ENCODE results near the gene TTN. TPM values are rescaled to one million over a fixed set of nuclear protein-coding genes. Genes with fewer than 3 reads are reported as not detected.

The TTN gene
- total RNA-seq, 1 donor from 2014 or later, result 3.8 TPM

DNA sequence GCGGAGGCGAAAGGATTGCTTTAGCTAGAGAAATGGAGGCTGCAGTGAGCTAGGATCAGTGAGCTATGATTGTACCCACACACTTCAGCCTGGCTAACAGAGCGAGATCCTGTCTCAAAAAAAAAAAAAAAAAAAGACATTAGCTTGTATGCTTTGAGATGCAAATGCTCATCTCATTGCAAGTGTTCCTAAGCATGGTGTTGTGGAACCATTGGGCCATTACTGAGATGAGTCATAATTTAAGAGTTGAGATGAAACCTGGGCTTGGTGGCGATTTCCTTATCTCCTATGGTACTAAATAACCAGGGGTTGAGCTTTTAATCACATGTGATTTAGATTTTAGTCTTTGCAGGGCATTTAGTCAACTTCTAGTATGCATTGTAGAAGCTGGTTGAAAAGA is 324.8 kb downstream of the TTN start:
- Mint-ChIP-seq H3K36me3 (ENCODE audit: low read depth, unreplicated experiment) (no peaks in the 10 kb centered on the region), H3K27me3 (ENCODE audit: unreplicated experiment) (peaks cover 5% of the 10 kb centered on the region), H3K4me1 (ENCODE audit: unreplicated experiment) (peaks cover 14% of the 10 kb centered on the region), H3K9me3 (ENCODE audit: unreplicated experiment) (no peaks in the 10 kb centered on the region), H3K4me3 (ENCODE audit: unreplicated experiment) (no peak overlapping the region), H3K27ac (ENCODE audit: unreplicated experiment) (no peak overlapping the region)
- TF ChIP-seq, protein P1, sequence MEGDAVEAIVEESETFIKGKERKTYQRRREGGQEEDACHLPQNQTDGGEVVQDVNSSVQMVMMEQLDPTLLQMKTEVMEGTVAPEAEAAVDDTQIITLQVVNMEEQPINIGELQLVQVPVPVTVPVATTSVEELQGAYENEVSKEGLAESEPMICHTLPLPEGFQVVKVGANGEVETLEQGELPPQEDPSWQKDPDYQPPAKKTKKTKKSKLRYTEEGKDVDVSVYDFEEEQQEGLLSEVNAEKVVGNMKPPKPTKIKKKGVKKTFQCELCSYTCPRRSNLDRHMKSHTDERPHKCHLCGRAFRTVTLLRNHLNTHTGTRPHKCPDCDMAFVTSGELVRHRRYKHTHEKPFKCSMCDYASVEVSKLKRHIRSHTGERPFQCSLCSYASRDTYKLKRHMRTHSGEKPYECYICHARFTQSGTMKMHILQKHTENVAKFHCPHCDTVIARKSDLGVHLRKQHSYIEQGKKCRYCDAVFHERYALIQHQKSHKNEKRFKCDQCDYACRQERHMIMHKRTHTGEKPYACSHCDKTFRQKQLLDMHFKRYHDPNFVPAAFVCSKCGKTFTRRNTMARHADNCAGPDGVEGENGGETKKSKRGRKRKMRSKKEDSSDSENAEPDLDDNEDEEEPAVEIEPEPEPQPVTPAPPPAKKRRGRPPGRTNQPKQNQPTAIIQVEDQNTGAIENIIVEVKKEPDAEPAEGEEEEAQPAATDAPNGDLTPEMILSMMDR (IDR thresholded peaks at IDR 0.05; ENCODE audit: unreplicated experiment), result no peak
- no peak for DNase-seq (ENCODE audit: low spot score)

DNA sequence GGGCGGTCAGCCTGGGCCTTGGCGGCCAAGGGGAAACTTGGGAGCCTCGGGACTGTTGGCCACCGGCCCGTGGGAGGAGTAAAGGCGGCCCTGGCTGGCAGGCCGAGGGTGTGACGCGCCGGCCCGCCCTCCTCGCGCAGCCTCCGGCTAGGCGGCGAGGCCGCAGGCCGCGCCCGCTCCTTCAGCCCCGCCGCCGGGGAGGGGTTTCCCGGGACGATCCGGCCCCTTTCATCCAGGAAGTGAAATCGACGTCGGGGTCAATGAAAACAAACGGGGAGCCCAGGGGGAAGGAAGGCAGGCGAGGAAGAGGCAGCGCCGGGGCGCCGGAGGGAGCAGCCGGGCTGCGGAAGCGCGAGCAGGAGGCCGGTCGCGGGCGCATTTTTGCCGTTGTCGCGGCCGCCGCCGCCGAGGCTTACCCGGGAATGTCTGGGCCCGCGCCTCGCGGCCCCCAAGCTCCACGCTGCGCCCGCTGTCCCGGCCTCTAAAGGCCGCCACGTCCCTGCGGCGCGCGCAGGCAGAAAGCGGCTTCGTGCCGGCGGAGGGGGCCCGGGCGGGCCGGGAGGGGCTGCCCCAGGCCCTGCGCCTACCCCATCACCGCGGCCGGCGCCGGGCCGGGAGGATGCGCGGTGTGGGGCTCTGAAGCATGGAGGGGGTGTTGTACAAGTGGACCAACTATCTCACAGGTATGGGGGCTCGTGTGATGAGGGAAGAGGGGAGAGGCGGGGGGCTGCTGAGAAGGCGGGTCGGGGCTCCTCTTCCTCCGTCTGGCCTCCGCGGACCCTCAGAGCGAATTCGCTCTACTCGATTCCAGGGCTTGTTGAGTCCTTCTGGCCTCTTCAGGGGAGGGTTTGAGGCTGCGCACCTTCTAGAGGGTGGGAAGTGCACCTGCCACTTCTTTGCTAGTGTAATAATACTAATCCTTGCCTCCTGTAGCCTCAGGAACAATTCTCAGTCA is 326.7 kb downstream of the TTN start, which contains the start of gene PLEKHA3:
PLEKHA3 (plus strand) TSS at position 231 of the 955 bp plus-strand sequence; CDS start at position 644, 413 bp downstream.
- TF ChIP-seq, protein P1 (IDR thresholded peaks at IDR 0.05; ENCODE audit: unreplicated experiment), result no peak
- DNase-seq (ENCODE audit: low spot score), result peak; percentile 89
- H3K27ac Mint-ChIP-seq (ENCODE audit: unreplicated experiment), result peak within 1 kb of the TSS; percentile 88
- H3K9me3 Mint-ChIP-seq (ENCODE audit: unreplicated experiment), result no peaks in the 10 kb centered on the region
- peaks cover 14% of the 10 kb centered on the region for H3K4me1 Mint-ChIP-seq (ENCODE audit: unreplicated experiment)
- peaks cover 5% of the 10 kb centered on the region for H3K27me3 Mint-ChIP-seq (ENCODE audit: unreplicated experiment)
- no peaks in the 10 kb centered on the region for H3K36me3 Mint-ChIP-seq (ENCODE audit: low read depth, unreplicated experiment)
- peak within 1 kb of the TSS; percentile 97 for H3K4me3 Mint-ChIP-seq (ENCODE audit: unreplicated experiment)

DNA sequence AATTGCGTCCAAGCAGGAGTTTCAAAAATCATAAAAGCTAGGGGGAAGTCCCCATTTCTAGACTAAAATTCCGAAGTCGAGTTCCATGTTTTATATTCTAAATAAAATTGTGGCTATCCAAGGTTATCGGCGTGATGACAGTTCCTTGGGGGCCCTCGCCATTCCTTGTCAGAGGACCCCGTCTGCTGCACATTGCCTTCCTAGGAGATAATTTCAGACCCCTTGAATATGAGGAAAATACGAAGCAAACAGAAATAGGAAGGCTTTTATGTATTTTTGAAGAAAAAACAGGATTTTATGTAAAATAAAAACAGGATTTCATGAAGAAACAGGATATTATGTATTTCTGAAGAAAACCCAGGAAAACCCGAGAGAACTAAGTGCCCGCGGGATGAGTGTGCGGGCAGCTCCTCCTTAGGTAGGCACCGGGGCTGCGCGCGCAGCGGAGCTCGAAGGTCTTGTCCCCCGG is 327.4 kb downstream of the TTN start:
- Mint-ChIP-seq H3K27me3 (ENCODE audit: unreplicated experiment) (peaks cover 5% of the 10 kb centered on the region), H3K4me3 (ENCODE audit: unreplicated experiment) (peak overlapping the region; percentile 94), H3K27ac (ENCODE audit: unreplicated experiment) (peak overlapping the region; percentile 31), H3K9me3 (ENCODE audit: unreplicated experiment) (no peaks in the 10 kb centered on the region), H3K4me1 (ENCODE audit: unreplicated experiment) (peaks cover 14% of the 10 kb centered on the region), H3K36me3 (ENCODE audit: low read depth, unreplicated experiment) (no peaks in the 10 kb centered on the region)
- TF ChIP-seq, protein P1 (IDR thresholded peaks at IDR 0.05; ENCODE audit: unreplicated experiment), result no peak
- no peak for DNase-seq (ENCODE audit: low spot score)

DNA sequence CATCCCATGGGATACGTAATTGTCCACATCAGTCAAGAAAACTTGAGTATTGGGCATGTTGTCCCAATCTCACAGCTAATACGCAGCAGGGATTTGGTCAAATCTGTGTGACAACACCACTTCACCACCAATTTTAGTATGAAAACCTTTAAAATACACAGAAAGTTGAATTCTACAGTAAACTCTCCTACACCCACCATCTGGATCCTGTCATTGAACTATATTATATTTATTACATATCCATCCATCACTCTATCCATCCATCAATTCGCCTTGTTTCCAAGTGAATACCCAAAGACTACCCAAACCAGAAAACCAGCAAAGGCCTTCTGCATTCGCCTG is 328.0 kb downstream of the TTN start:
- H3K27me3 Mint-ChIP-seq (ENCODE audit: unreplicated experiment), result peaks cover 5% of the 10 kb centered on the region
- peak overlapping the region; percentile 87 for H3K27ac Mint-ChIP-seq (ENCODE audit: unreplicated experiment)
- no peaks in the 10 kb centered on the region for H3K36me3 Mint-ChIP-seq (ENCODE audit: low read depth, unreplicated experiment)
- TF ChIP-seq, protein P1 (IDR thresholded peaks at IDR 0.05; ENCODE audit: unreplicated experiment), result no peak
- peak overlapping the region; percentile 94 for H3K4me3 Mint-ChIP-seq (ENCODE audit: unreplicated experiment)
- DNase-seq (ENCODE audit: low spot score), result no peak
- no peaks in the 10 kb centered on the region for H3K9me3 Mint-ChIP-seq (ENCODE audit: unreplicated experiment)
- peaks cover 14% of the 10 kb centered on the region for H3K4me1 Mint-ChIP-seq (ENCODE audit: unreplicated experiment)
